K562 (cell line): ENCODE results near the gene PRR19. TPM values are rescaled to one million over a fixed set of nuclear protein-coding genes. Genes with fewer than 3 reads are reported as not detected.

Experiments used
- ATAC-seq: fragments of 200-7000 bp; cut with Tn5 transposase; 3 replicates; pipeline ENCODE4 v1.9.1; 2020; ENCODE audit warnings: moderate library complexity
- BruUV-seq: library from RNA; stranded (reverse); fragments of 400-500 nt; replicated peaks from 2 replicates; lab custom pipeline; 2021; lab: Mats Ljungman, UMichigan
- CTCF ChIA-PET: fragments of 300-600 bp; formaldehyde crosslinking; extraction: SDS; loops from one replicate; lab custom pipeline; 2021; ENCODE audit warnings: low intra/inter-chr PET ratio; lab: Yijun Ruan, JAX
- POLR2A ChIA-PET: fragments of 300-600, 350-650 bp; sonication (Branson Sonifier 250); formaldehyde crosslinking; extraction: SDS; loops from one replicate; lab custom pipeline; 2021; ENCODE audit warnings: antibody characterized with exemption, inconsistent platforms; lab: Yijun Ruan, JAX
- DNase-seq, 4 experiments: peaks; one replicate each; pipeline versions ENCODE4 v3.0.0 to v3.0.0-alpha.2; 2011 to 2018; ENCODE audit warnings: low spot score in 3 of 4, mixed read lengths in 3 of 4; ENCODE audit errors: extremely low read depth in 1 of 4
- FAIRE-seq: peaks from 2 replicates; lab custom pipeline; 2011; peaks lifted over from hg19 to GRCh38; lab: Jason Lieb, UNC
- H2AFZ ChIP-seq: 2 replicates; pipeline ENCODE4 v1.6.0; 2011; ENCODE audit warnings: low read depth, low read length, control low read depth, inconsistent platforms
- H3K27ac ChIP-seq: fragments of 200-600 bp; 3 replicates; pipeline ENCODE4 v1.8.0; 2011; ENCODE audit warnings: low read depth, mild to moderate bottlenecking, control low read depth, inconsistent platforms, low read length, moderate library complexity, mixed read lengths; ENCODE audit errors: extremely low read depth
- H3K27me3 ChIP-seq, 2 experiments: fragments of 300-600 bp in 1 of 2; 2 replicates in 1 of 2; 3 replicates in 1 of 2; pipeline versions ENCODE4 v1.6.0 to v1.8.0; 2011; ENCODE audit warnings: inconsistent platforms in 2 of 2, low read length in 2 of 2, mild to moderate bottlenecking in 1 of 2, mixed read lengths in 1 of 2, moderate library complexity in 1 of 2; ENCODE audit not compliant: control insufficient read depth in 2 of 2, insufficient read depth in 2 of 2
- H3K36me3 ChIP-seq: fragments of 300-600 bp; 3 replicates; pipeline ENCODE4 v1.8.0; 2011; ENCODE audit warnings: mild to moderate bottlenecking, low read length, inconsistent platforms; ENCODE audit not compliant: control insufficient read depth, insufficient read depth
- H3K4me1 ChIP-seq, 2 experiments: fragments of 200-600 bp in 1 of 2; replicated peaks in 1 of 2; 2 replicates in 1 of 2; 3 replicates in 1 of 2; pipeline versions ENCODE4 v1.5.1 to v1.8.0; 2011; ENCODE audit warnings: inconsistent platforms in 2 of 2, low read length in 2 of 2, mild to moderate bottlenecking in 1 of 2, mixed read lengths in 1 of 2, moderate library complexity in 1 of 2; ENCODE audit not compliant: control insufficient read depth in 2 of 2, insufficient read depth in 2 of 2
- H3K4me2 ChIP-seq: 2 replicates; pipeline ENCODE4 v1.6.1; 2011; ENCODE audit warnings: low read length, control low read depth, inconsistent platforms, mixed read lengths; ENCODE audit not compliant: insufficient read depth
- H3K4me3 ChIP-seq: fragments of 200-600 bp; sonication (generic), shearing (Covaris generic); 2 replicates; pipeline ENCODE4 v1.5.1; 2016; ENCODE audit warnings: control low read depth, inconsistent platforms
- H3K79me2 ChIP-seq: fragments of 200-600 bp; 3 replicates; pipeline ENCODE4 v1.8.0; 2011; ENCODE audit warnings: low read length, inconsistent platforms; ENCODE audit not compliant: control insufficient read depth, insufficient read depth
- H3K9ac ChIP-seq, 2 experiments: 2 replicates each; pipeline versions ENCODE4 v1.6.0 to v1.6.1; 2011; ENCODE audit warnings: low read depth in 2 of 2, low read length in 2 of 2, control low read depth in 1 of 2, inconsistent platforms in 1 of 2, mild to moderate bottlenecking in 1 of 2, mixed read lengths in 1 of 2; ENCODE audit not compliant: insufficient read depth in 1 of 2
- H3K9me1 ChIP-seq: one replicate; pipeline ENCODE4 v1.6.0; 2011; ENCODE audit warnings: inconsistent platforms, mild to moderate bottlenecking, low read length, moderate library complexity; ENCODE audit not compliant: control insufficient read depth, insufficient read depth
- H3K9me3 ChIP-seq: replicated peaks from 2 replicates; pipeline ENCODE4 v1.5.1; 2011; ENCODE audit warnings: low read depth, low read length, inconsistent platforms; ENCODE audit not compliant: control insufficient read depth, insufficient read depth
- H4K20me1 ChIP-seq: replicated peaks from 2 replicates; pipeline ENCODE4 v1.6.1; 2011; ENCODE audit warnings: low read length, inconsistent platforms, mixed read lengths; ENCODE audit not compliant: control insufficient read depth, insufficient read depth
- ZNF408 ChIP-seq: fragments of 250-450 bp; sonication (Bioruptor Pico); IDR thresholded peaks from 2 replicates; pipeline ENCODE4 v1.4.0; 2020; ENCODE audit warnings: low read depth, mild to moderate bottlenecking, moderate library complexity
- WGBS: fragments of 100-300 bp; shearing (Covaris generic); methylation state at CpG from one replicate; pipeline ENCODE4 v1.1.6; 2016; ENCODE audit warnings: low coverage, mixed read lengths; ENCODE audit not compliant: insufficient coverage; ENCODE audit errors: missing lambda C conversion rate; 5-methylcytosine and 5-hydroxymethylcytosine counted together
- in situ Hi-C: fragments of 300-500 bp; cut with MboI; formaldehyde crosslinking; loops from 4 replicates; pipeline ENCODE4 v1.15.0; 2018; ENCODE audit warnings: inconsistent platforms, mixed read lengths
- intact Hi-C: fragments of 100-400 bp; cut with micrococcal nuclease; formaldehyde crosslinking; loops from 2 replicates; pipeline ENCODE4 v1.14.2; 2022
- polyA plus RNA-seq, 8 experiments: library from polyadenylated mRNA; depleted of rRNA in 4 of 8; stranded (reverse) in 5 of 8; unstranded in 3 of 8; fragments of >200 nt; fragmentation: Nextera tagmentation in 2 of 8; fragmentation: Illumina TruSeq in 1 of 8; extraction: Ambion mirVana in 2 of 8; extraction: Trizol in 1 of 8; gene quantifications; 2 replicates each; pipeline versions ENCODE4 v1.2.1 to v1.2.3, GENCODE V29; 2011 to 2014; ENCODE audit warnings: inconsistent platforms in 1 of 8, missing spikeins in 1 of 8
- total RNA-seq, 7 experiments: library from RNA; depleted of rRNA in 6 of 7; stranded (reverse); fragments of >200 nt in 6 of 7; fragmentation: Illumina TruSeq in 2 of 7; extraction: Trizol in 2 of 7; gene quantifications; 2 replicates each; pipeline versions ENCODE4 v1.2.1 to v1.2.3, GENCODE V29; 2011 to 2021; ENCODE audit warnings: low replicate concordance in 1 of 7
- TF ChIP-seq, protein P1 (sequence below), 3 experiments: IDR thresholded peaks in 2 of 3; conservative IDR thresholded peaks in 1 of 3; 2 replicates each; pipeline ENCODE4 v1.5.1; 2011 to 2012; ENCODE audit warnings: low read length in 3 of 3, mild to moderate bottlenecking in 3 of 3, control low read depth in 2 of 3, improper control_type of control experiment in 1 of 3, inconsistent platforms in 1 of 3, low read depth in 1 of 3, mixed read lengths in 1 of 3, moderate library complexity in 1 of 3; ENCODE audit not compliant: insufficient read depth in 2 of 3
- TF ChIP-seq, protein P2 (sequence below): sonication (generic); formaldehyde crosslinking; IDR thresholded peaks from 2 replicates; pipeline ENCODE4 v1.8.0; 2022; ENCODE audit warnings: mild to moderate bottlenecking, low read depth, missing genetic modification reagents

The PRR19 gene
- total and polyA plus RNA-seq, 9 of the 15 experiments (the other 6 are each of a cell fraction or from before 2014, with no cell fraction given): 0.10 to 1.6 (median 0.54) TPM

DNA sequence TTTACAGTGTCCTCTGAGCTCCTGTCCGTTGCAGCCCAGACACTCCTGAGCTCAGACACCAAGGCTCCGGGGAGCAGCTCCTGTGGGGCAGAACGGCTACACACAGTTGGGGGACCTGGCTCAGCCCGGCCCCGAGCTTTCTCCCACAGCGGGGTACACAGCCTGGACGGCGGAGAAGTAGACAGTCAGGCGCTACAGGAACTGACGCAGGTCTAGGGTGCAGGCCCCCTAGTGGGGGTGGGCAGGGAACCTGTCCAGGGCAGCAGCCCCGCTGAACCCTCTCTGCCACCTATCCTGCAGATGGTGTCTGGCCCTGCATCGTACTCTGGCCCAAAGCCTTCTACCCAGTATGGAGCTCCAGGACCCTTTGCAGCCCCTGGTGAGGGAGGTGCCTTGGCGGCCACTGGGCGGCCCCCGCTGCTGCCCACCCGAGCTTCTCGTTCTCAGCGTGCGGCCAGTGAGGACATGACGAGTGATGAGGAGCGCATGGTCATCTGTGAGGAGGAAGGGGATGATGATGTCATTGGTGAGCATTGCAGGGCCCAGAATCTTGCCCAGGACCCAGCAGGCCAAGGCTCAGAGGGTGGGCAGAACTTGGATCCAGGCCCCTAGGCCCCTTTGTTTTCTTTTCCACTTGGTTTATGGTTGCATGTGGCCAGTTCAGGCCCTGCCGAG, 12.9 kb upstream of the PRR19 start (continued):
- TF ChIP-seq, protein P1, sequence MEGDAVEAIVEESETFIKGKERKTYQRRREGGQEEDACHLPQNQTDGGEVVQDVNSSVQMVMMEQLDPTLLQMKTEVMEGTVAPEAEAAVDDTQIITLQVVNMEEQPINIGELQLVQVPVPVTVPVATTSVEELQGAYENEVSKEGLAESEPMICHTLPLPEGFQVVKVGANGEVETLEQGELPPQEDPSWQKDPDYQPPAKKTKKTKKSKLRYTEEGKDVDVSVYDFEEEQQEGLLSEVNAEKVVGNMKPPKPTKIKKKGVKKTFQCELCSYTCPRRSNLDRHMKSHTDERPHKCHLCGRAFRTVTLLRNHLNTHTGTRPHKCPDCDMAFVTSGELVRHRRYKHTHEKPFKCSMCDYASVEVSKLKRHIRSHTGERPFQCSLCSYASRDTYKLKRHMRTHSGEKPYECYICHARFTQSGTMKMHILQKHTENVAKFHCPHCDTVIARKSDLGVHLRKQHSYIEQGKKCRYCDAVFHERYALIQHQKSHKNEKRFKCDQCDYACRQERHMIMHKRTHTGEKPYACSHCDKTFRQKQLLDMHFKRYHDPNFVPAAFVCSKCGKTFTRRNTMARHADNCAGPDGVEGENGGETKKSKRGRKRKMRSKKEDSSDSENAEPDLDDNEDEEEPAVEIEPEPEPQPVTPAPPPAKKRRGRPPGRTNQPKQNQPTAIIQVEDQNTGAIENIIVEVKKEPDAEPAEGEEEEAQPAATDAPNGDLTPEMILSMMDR (IDR thresholded peaks at IDR 0.05 in 2 of 3, conservative IDR thresholded peaks at IDR 0.05 in 1 of 3; ENCODE audit: insufficient read depth in 2 of 3, low read depth in 1 of 3, low read length in 3 of 3): peak in 1 of 3 experiments; percentile 1; a peak in 1 of 6 replicates

DNA sequence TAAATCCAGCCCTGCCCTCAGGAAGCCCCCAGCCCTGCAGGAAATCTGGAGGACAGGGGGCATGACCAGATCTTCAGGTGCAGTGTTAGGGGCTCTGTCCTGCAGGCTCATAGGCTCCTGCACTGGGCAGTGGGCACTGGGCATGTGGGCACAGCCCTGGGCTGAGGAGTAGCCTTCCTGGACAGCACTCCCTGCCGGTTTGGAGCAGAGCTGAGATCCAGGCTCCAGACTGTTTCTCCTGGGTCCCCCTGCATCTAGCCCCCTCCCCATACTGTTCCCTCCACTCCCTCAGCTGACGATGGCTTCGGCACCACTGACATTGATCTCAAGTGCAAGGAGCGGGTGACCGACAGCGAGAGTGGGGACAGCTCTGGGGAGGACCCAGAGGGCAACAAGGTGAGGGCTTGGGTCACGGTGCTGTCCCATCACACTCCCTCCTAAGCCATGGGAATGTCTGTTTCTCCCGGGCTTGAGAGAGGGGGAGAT, 12.3 kb upstream of the PRR19 start:
- FAIRE-seq (no peak), ATAC-seq (no peak), DNase-seq (no peak)
- no peaks in the 10 kb centered on the region for H3K9me3 ChIP-seq
- H3K27ac ChIP-seq: no peak overlapping the region
- CTCF ChIA-PET: no interaction called here
- no peak overlapping the region for H3K4me3 ChIP-seq
- in situ Hi-C loops (no loop called here), intact Hi-C loops (no loop called here)
- H3K79me2 ChIP-seq: peaks cover 23% of the 10 kb centered on the region
- WGBS: 89% methylated on average over 6 of the region's 8 CpGs
- peaks cover 81% of the 10 kb centered on the region; the same call in 2 of the 3 replicates for H3K36me3 ChIP-seq
- 0 out of 2 replicates have a peak, but pooled peaks cover 7% of the 10 kb centered on the region for H4K20me1 ChIP-seq
- H3K27me3 ChIP-seq: no peaks in the 10 kb centered on the region
- H2AFZ ChIP-seq: no peak overlapping the region
- BruUV-seq: no TSS peak
- no peak overlapping the region for H3K4me2 ChIP-seq
- H3K4me1 ChIP-seq: peaks cover 16 to 89% of the 10 kb centered on the region in 2 experiments; a peak in 4 of 5 replicates
- POLR2A ChIA-PET: interaction anchor here (1.8 kb wide), 1 partner anchor 13 kb away, joined by 6 read pairs; the partner anchor contains the start of genes PAFAH1B3 and PRR19
- H3K9me1 ChIP-seq: no peaks in the 10 kb centered on the region
- H3K9ac ChIP-seq: 0 out of 4 replicates have a peak overlapping the region, but pooled peaks of 1 of the 2 experiments have one; percentile 35
- no peak for TF ChIP-seq ZNF408 (CRISPR knock-in tag)
- TF ChIP-seq, protein P2, sequence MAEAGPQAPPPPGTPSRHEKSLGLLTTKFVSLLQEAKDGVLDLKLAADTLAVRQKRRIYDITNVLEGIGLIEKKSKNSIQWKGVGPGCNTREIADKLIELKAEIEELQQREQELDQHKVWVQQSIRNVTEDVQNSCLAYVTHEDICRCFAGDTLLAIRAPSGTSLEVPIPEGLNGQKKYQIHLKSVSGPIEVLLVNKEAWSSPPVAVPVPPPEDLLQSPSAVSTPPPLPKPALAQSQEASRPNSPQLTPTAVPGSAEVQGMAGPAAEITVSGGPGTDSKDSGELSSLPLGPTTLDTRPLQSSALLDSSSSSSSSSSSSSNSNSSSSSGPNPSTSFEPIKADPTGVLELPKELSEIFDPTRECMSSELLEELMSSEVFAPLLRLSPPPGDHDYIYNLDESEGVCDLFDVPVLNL (CRISPR knock-in tag): no peak
